Esophagus squamous epithelium (tissue), 4 donors: ENCODE data around the gene EMSY.

ENCODE experiments used
- CTCF ChIP-seq, 6 experiments: fragments of 450-650 bp in 4 of 6; fragments of 200-600 bp in 2 of 6; sonication (generic) in 2 of 6; IDR thresholded peaks; one replicate each; pipeline ENCODE4 v1.5.1; 2016 to 2019; ENCODE audit warnings: antibody characterized with exemption in 6 of 6, mild to moderate bottlenecking in 4 of 6, moderate library complexity in 4 of 6
- POLR2A ChIP-seq, 4 donors: fragments of 450-650 bp; IDR thresholded peaks; one replicate each; pipeline ENCODE4 v1.6.1; 2017; ENCODE audit warnings: antibody characterized with exemption in 4 of 4, mild to moderate bottlenecking in 4 of 4, moderate library complexity in 3 of 4

- TF ChIP-seq POLR2A (IDR thresholded peaks at IDR 0.05): no peak
- TF ChIP-seq CTCF (IDR thresholded peaks at IDR 0.05): no peak
Observed at GRCh38 chr11:76469141-76469540, 24.3 kb downstream of the EMSY start.
